Fibroblast of pulmonary artery (primary cell): ENCODE data around the gene DRAM1.

Source experiments
- DNase-seq: peaks from one replicate; pipeline ENCODE4 v3.0.0-alpha.2; 2010; ENCODE audit warnings: low read depth
- H3K4me3 ChIP-seq: replicated peaks from 2 replicates; pipeline ENCODE4 v1.5.1; 2011; ENCODE audit warnings: low read depth, mild to moderate bottlenecking, control low read depth, low read length, moderate library complexity
- TF ChIP-seq, protein P1 (sequence below): IDR thresholded peaks from 2 replicates; pipeline ENCODE4 v1.5.1; 2011; ENCODE audit warnings: mild to moderate bottlenecking, control low read depth, low read length, inconsistent platforms; ENCODE audit errors: missing control alignments

The DRAM1 gene

DNA sequence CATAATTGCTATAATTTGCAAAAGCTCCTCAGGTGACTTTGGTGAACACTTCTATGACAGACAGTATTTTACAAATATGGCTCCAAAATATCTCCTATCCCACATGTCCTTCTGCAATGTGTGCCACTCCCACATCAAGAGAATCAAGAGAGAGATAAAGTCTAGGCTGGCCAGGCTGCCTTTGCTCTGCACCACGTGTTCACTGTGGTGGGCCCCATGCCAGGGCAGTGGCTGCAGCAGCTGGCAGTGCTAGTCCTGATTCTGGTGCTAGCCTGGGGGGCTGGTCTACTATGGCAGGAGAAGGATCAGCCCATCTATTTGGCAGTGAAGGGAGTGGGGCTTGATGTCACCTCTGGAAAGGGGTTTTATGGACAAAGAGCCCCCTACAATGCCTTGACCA is 86.3 kb downstream of the DRAM1 start:
- no peak overlapping the region for H3K4me3 ChIP-seq
- TF ChIP-seq, protein P1, sequence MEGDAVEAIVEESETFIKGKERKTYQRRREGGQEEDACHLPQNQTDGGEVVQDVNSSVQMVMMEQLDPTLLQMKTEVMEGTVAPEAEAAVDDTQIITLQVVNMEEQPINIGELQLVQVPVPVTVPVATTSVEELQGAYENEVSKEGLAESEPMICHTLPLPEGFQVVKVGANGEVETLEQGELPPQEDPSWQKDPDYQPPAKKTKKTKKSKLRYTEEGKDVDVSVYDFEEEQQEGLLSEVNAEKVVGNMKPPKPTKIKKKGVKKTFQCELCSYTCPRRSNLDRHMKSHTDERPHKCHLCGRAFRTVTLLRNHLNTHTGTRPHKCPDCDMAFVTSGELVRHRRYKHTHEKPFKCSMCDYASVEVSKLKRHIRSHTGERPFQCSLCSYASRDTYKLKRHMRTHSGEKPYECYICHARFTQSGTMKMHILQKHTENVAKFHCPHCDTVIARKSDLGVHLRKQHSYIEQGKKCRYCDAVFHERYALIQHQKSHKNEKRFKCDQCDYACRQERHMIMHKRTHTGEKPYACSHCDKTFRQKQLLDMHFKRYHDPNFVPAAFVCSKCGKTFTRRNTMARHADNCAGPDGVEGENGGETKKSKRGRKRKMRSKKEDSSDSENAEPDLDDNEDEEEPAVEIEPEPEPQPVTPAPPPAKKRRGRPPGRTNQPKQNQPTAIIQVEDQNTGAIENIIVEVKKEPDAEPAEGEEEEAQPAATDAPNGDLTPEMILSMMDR = no peak
- no peak for DNase-seq

DNA sequence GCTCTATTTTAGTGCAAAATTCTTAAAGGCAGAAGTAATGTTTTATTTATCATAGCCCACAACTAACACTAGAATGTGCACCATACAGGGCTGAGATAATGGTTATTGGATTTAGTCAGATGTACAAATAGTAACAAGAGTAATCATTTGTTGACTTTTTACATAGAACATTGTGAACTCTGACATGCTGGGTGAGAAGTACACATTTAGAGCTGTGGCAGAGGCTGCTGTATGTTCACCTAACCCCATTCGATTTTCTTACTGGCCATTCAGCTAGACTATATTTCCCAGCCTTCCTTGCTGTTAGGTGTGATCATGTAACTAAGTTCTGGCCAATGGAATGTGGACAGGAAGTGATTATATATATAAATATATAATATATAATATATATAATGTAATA is 89.1 kb downstream of the DRAM1 start:
- TF ChIP-seq, protein P1 = no peak
- H3K4me3 ChIP-seq = no peak overlapping the region
- no peak for DNase-seq

DNA sequence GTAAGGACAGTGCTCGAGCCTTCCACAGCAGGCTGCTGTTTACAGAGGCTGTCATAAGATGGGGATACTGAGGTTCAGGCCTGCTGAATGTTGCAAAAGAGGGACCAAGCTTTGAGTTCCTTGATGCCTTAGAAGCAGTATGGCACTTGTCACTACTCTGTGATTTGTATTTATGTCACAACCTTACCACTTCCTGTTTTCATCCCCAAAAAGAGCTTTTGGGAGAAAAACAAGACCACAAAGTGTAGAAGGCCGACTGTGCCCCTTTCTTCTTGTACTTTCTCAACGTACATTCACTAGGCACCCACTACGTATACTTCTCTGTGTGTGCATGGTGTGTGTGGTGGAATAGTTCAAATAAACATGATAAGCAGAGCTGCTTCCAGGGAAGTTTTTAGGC is 90.1 kb downstream of the DRAM1 start:
- no peak for DNase-seq
- no peak overlapping the region for H3K4me3 ChIP-seq
- TF ChIP-seq, protein P1 = no peak

DNA sequence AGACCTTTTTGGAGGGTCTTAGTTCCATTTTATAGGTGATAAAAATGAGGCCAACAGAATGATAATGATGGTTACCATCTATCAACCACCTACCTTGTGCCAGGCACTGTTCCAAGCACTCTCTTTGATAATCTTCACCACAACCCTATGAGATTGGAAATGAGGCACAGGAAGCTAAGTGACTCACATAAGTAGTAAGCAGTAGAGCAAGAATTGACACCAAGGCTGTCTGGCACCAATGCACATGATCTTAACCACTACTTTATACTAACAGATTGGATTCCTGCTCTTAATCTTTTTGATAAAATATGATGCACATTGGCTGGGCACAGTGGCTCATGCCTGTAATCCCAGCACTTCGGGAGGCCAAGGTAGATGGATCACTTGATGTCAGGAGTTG is 91.4 kb downstream of the DRAM1 start:
- DNase-seq = no peak
- H3K4me3 ChIP-seq = no peak overlapping the region
- TF ChIP-seq, protein P1 = no peak
